ENCODE measurements around the gene CORO6.

DNA sequence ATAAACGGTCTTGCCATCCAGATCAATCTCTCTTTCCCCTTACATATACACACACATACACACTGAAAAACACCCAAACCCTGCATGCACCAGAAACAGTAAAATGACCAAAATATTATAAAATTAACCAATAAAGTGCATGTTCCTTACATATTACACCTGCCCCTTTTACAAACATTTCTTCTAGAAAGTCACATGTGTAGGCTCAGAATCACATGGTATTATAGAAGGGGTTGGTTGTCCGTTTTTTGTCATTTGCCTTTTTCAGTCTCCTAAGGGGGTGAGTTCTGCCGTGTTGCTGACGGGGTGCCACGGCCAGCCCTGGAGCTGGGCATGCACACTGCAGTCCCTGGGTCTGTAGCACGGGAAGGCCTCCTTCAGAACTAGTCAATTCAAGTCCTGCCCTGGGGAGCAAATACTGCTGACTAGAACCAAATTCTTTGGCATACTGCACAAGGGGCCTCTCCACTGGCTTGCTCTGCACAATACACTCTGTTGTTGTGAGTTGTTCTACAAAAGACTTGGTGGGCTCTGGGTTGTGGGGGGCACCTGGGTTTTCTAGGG is 8.0 kb upstream of the CORO6 start:
- TF ChIP-seq EZH2 (IDR thresholded peaks at IDR 0.05; ENCODE audit: insufficient read depth, poor library complexity, severe bottlenecking) (no peak), EZH2phosphoT487 (IDR thresholded peaks at IDR 0.05; ENCODE audit: insufficient read depth, low read depth) (no peak)

Measured in GM23248 (cell line).